ENCODE data around the gene MVD.
A peak's percentile ranks its signal among the peaks of the same experiment; 100 is the strongest.

The MVD gene, protein sequence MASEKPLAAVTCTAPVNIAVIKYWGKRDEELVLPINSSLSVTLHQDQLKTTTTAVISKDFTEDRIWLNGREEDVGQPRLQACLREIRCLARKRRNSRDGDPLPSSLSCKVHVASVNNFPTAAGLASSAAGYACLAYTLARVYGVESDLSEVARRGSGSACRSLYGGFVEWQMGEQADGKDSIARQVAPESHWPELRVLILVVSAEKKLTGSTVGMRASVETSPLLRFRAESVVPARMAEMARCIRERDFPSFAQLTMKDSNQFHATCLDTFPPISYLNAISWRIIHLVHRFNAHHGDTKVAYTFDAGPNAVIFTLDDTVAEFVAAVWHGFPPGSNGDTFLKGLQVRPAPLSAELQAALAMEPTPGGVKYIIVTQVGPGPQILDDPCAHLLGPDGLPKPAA

DNA sequence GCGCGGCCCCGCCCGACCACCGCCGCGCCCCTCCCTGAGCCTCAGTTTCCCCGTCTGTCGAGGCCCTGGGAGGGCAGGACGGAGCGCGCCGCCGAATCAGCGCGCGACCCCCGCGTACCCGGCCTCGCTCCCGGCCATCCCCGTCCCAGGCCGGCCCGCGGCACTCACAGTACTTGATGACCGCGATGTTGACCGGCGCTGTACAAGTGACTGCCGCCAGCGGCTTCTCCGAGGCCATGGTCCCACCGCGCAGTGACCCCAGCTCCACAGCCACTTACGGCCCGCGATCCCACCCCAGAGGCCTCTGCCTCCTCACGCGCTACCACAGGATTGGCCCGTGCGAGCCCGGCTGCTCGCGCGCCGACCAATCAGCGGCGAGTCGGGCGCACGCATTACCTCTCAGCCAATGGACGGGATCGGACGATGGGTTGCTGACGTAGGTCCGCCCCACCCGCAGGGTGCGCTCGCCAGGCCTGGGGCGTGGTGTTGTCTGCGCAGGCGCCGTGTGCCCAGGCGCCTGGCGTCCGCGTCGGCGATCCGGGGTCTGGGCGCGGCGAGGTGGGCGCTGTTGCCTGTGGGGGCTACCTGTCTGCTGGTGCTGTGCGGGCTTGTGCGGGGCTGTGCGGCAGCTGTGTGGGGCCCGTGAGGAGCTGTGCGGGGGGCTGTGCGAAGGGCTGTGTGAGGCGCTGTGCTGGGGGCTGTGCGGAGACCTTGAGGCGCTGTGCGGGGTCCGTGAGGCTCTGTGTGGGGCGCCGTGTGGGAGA, at the start of gene MVD:
Gene MVD (minus strand): TSS at position 249 of the 764 bp plus-strand sequence. CDS start 11 bp downstream, at position 238.
- in situ Hi-C loops (cut with MboI; ENCODE audit: low pct_unique_long_range_greater_than_20kb, low sequenced_read_pairs) = no loop called here
- peak; percentile 97 for DNase-seq

DNA sequence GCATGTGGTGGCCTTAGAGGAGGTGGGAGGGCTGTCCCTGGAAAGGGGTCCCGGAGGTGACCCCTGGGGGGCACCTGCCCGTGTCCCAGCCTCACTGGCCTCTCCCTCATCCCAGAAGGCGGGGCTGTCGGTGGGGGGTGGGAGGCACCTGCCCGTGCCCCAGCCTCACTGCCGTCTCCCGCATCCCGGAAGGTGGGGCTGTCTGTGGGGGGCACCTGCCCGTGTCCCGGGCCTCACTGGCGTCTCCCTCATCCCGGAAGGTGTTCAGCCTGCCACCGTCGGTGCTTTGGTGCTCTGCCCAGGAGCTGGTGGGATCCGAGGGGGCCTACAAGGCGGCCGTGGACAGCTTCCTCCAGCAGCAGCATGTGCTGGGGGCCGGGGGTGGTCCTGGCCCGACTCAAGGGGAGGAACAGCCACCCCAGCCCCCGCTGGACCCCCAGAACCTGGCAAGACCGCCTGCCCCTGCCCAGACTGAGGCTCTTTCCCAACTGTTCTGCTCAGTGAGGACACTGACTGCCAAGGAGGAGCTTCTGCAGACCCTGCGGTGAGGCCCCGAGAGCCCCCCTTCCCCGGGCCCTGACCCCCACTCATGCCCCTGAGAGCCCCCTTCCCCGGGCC, 49.6 kb upstream of the MVD start:
- in situ Hi-C loops (cut with MboI; ENCODE audit: low pct_unique_long_range_greater_than_20kb, low sequenced_read_pairs) = no loop called here
- no peak for DNase-seq

DNA sequence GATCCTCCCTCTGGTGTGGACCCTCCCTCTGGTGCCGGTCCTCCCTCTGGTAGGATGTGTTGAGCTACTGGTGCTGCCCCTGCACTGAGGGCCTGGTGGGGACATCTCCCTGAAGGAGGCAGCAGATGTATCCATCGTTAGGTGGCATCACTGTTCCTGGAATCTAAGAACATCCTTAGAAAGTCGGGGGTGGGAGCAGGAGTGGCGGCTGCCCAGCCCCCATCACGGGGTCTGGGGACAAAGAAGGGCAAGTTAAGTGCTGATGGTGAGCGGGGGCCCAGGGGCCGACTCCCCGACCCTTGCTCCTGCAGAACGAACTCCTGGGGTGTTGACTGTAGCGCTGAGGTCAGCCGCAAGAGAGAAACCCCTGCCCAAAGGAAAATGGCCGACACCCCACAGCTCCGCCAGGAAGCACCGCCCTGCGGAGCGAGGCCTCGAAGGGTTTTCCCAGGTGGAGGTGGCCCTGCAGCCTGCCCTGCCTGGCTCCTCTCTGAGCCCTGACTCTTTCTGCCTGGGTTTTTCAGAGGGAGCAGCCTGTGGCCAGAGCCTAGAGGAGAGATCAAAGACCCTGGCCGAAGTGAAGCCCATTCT, 49.0 kb upstream of the MVD start:
- DNase-seq = no peak
- in situ Hi-C loops (cut with MboI; ENCODE audit: low pct_unique_long_range_greater_than_20kb, low sequenced_read_pairs) = no loop called here

DNA sequence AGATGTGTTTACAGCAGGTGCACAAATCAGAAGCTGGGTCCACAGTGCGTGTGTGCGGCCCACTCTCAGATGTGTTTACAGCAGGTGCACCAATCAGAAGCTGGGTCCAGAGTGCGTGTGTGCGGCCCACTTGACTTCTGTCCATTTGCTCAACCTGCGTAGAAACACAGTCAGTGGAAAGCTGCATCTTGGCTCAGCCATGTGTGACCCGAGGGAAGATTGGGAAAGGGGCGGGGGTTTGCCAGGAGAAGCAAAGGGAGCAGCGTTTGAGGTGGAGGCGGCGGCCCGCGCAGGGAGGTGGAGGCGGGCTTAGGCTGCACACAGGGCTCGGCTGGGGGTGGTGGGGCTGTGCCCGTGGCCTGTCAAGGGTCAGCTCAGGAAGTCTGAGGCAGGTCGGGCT, 47.7 kb upstream of the MVD start:
- no peak for DNase-seq
- in situ Hi-C loops (cut with MboI; ENCODE audit: low pct_unique_long_range_greater_than_20kb, low sequenced_read_pairs) = no loop called here

DNA sequence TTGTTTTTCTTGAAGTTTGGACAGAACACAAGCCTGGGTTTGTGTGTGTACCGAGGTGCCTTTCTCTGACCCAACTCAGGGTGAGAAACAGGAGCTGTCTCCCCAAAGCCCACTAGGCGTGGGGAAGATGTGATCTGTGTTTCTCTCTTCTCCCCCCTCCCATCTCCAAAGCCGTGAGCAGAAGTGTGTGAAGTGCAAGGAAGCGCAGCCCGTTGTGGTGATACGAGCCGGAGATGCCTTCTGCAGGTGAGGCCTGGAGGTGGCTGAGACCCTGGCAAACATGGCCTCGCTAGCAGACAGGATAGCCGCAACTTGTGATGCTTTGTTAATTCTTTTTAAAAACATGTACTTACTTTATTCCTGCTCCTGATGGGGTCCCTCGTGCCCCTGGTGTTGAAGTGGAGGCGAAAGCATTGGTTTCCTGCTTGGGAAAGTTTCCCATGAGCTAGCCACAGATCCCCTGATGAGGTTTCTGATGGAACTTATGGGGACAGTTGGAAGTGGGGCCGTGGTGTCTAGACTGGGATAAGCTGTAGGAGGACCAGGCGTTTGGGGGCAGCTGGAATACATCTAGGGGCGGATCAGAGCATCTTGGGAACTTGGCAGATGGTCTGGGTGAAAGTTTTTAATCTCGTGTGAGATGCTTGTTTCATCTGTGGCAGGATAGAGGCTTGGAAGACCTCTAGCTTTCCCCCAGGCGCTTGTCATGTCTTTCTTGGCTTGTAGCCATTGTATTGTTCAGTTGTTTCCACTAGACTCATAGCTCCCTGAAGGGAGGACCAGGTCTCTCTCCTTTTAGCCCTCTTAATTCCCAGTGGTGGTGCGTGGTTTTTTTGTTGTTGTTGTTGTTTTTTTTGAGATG, 44.3 kb upstream of the MVD start:
- DNase-seq = peak; percentile 30
- in situ Hi-C loops (cut with MboI; ENCODE audit: low pct_unique_long_range_greater_than_20kb, low sequenced_read_pairs) = no loop called here

DNA sequence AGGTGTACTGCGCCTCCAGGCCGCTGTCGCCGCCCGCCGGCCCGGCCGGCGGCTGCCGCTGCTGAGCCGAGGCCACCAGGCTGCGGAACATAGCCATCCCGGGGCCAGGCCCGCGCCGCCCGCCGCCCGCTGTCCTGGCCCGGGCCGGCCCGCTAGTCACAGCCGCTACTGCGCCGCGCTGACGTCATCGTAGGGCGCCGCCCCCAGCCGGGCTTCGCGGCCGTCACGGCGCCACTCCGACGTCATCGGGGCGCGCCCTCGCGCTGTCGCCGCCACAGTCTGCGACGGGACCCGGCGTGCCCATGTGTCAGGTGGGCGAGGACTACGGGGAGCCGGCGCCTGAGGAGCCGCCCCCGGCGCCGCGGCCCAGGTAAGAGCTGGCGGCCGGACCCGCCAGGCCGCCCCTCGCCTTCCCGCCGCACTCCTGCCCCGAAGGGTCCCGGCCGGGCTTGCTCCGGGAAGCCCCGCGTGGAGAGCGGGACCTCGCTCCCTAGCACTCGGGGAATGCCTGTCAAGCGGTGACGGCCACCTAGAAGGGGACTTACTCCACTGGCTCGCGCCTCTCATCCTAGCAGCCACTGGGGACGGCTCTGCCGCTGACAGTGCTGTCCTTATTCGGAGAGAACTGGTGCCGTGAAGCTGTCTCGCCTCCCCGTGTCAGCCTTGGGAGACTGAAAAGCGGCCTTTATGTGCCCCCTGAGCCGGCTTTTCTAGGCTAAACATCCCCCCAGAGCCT, 43.5 kb upstream of the MVD start, which contains the start of the genes CTU2 and RNF166:
Gene CTU2 (plus strand): TSS at position 275 of the 736 bp plus-strand sequence. CDS start 28 bp downstream, at position 303.
Gene RNF166 (minus strand): TSS at position 180 of the 736 bp plus-strand sequence. CDS start 83 bp downstream, at position 97.
- DNase-seq = peak; percentile 86
- in situ Hi-C loops (cut with MboI; ENCODE audit: low pct_unique_long_range_greater_than_20kb, low sequenced_read_pairs) = no loop called here

DNA sequence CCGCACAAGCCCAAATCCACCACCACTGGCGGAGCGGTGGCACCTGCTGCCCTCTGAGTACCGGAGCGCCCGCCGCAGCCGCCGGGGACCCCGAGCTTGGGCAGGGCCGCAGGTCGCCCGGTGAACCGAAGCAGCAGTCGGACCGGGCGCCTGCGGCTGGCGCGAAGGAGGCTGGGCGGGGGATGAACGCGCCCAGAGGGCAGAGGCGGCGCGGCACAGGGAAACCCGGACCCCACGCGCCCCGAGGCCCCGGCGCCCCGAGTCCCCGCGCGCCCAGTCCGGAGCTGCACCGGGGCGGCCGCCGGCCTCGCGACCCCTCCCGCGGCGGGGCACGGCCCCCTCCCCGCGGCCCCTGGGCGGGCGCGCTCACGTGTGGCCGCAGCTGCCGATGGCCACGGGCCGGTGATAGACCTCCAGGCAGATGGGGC, 42.9 kb upstream of the MVD start:
- in situ Hi-C loops (cut with MboI; ENCODE audit: low pct_unique_long_range_greater_than_20kb, low sequenced_read_pairs) = no loop called here
- no peak for DNase-seq

DNA sequence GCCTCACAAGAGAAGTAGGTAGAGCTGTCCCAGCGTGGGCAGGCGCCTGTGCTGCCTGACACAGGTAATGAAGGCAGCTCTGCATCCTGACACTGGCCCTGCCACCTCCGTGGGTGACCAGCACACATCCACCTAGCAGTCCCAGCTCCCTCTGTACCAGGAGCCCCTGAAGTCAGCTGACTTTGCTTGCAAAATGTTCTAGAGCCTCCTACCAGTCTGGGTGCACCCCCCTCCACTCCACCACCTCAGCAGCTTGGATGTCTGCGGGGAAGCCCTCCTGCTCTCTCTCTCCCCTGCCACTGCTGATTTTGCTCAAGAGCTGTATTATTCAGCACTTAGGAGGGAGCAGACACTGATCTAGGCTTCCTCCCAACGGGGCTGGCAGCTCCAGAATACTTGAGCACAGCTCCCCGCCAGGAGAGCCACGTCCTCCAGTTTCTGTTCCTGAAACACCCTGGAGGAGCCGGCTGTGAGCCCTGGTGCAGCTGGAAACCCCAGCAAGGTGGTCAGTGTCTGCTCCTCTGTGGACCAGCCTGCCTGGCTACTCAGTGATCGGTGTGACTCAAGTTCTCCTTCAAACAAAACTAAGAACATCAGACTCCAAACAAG, 42.3 kb upstream of the MVD start:
- in situ Hi-C loops (cut with MboI; ENCODE audit: low pct_unique_long_range_greater_than_20kb, low sequenced_read_pairs) = no loop called here

DNA sequence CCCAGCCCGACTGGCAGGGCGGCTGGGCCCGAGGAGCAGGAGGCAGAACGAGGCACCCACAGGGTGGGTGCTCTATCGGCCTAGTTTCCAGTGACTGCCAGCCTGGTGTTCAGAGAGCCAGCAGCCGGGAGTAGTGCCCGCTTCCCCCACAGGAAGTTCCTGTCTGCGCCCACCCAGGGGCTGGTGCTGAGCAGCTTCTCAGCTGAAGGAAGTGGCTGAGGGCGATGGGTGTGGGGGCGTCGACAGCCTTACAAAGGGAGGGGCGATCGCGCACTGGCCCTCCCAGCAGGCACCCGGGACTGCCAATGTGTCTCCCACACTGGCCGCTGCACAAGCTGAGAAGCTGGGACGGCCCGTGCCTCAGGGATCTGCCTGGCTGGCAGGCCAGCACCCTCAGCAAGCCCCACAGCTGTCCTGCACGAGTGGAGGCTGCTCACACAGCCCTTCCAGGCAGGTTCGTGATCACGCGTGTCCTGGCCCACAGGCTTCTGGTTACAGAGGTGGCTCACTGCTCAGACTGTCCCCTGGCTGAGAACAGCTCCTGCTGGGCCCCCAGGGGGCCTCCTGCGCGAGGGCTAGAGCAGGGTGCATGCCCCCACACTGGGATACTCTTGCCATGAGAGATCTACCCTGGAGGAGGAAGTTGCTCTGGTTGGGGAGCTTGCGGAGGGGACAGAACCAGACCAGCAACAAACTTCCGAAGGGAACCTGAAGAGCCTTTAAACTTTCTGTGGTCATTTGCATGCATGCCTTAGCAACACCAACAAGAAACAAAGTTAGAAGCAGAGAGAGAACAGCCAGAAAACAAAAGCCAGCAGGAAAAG, 40.8 kb upstream of the MVD start:
- peak; percentile 83 for DNase-seq
- in situ Hi-C loops (cut with MboI; ENCODE audit: low pct_unique_long_range_greater_than_20kb, low sequenced_read_pairs) = no loop called here

More for the DNA sequence above, 42.3 kb upstream of the MVD start:
- peak; percentile 27 for DNase-seq

DNA sequence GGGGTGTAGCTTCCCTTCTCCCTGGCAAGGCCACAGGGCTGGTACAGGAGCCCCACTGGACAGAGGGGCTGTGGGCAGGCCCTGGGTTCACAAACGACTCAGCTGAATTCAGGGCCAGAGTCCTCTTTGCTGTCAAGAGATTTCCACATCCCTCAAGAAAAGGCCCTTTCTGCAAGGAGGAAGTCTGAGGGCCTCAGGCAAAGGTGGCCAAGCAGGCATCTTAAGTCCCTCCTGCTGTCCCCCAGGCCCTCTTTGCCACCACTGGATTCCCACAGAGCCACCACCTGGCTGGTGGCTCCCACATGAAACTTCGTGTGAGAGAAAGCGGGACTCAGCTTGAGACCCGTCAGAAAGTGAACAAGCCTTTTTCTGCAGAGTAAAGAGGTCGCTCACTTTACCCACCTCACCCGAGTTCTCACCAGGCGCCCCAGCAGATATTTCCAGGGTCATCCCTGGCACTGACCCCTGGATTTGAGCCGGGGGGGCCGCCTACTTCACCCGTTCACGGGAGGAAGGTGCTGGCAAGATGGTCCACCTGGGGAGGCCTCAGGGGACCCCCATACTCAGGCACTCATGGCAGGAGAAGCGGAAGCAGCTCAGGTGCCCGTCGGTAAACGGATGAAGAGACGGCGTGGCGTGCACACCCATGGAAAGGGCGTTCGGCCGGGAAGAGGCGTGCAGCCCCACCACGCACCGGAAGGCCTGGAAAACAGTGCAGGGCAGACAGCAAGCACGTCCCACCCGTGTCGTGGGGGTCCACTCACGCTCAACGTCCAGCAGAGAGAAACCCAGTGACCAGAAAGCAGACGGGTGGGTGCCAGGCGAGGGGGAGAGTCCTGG, 39.7 kb upstream of the MVD start:
- DNase-seq = peak; percentile 30
- in situ Hi-C loops (cut with MboI; ENCODE audit: low pct_unique_long_range_greater_than_20kb, low sequenced_read_pairs) = no loop called here

DNA sequence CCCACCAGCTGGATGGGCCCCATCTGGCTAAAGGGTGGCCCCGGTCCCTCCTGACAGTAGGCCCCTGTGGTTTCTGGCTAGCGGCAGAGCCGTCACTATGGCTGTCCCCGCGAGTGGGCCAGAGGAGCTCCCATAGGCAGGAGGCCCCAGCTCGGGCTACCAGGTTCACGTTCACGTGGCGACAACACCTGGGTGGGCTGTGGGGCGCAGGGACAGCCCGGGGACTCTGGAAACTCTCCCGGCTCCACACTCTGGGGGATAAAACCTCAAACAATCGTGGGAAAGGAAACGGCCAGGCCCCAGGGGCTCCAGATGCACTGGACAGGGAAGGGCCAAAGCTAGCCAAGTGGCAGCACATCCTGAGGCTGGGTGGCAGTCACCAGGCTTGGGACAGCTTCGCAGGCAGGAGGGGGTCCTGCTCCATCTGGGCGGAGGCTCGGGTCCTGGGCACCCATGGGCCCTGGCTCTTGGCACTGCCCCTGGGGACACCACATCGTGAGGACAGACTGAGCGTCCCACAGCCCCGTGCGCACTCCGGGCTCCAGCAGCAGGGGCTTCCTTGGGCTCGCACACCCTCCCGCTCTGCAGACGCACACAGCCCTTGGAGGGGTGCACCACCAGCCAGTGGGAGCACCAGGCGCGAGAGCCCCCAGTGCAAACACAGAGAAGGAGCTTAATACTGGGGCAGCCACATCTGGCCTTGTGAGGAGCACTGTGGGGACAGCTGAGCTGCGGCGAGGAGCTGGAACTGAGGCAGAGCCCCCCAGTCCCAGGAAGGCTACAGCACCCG, 38.9 kb upstream of the MVD start:
- in situ Hi-C loops (cut with MboI; ENCODE audit: low pct_unique_long_range_greater_than_20kb, low sequenced_read_pairs) = no loop called here
- no peak for DNase-seq

DNA sequence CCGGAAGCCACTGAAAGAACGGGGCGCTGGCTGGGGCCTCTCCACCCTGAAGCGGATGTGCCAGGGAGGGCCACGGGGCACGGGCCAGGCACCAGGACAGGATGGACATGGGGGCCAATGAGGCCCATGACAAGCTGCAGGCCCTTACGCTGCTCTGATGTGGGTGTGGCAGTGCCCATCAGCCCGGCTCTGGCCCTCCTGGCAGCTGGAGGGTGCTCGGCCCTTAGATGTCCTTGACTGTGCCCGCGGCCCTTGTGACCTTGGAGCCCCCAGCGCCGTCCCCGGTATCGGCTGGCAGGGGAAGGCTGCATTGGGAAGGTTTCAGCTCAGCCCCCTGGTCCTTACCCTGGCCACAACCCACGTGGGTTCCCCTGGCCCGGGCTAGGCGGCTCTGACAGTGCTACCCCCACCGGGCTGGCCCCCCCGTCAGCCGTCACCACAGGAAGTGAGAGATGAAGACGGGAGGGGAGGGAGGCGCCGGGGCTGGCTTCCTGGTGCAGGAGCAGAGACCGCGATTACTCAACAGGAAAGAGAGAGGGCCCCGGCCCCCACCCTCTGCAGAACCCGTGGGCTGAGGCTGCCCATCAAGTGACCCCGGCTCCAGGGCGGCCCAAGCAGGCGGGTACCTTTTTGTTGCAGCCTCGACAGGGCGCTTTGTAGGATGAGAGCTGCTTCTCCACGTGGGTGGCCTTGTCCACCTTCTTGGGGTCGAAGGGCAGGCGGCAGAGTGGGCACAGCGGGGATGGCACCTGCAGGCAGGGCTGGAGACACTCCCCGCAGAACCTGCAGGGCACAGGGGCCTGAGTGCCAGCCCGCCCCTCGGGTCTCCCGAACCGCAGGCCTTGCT, 38.0 kb upstream of the MVD start:
- peak; percentile 98 for DNase-seq
- in situ Hi-C loops (cut with MboI; ENCODE audit: low pct_unique_long_range_greater_than_20kb, low sequenced_read_pairs) = no loop called here

DNA sequence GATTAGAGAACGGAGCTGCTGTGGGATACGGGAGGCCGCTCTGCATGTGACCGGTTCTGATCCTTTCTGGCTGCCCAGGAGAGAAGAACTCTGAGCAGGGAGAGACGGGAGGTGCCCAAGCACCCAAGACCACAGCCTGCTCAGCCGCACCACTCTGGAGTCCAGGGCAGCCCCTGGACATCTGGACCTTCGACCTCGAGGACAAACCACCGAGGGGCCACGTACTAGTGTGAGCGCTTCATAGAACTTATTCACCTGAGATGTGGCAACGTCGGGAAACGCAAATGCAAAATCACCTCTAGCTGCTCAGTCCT, 37.4 kb upstream of the MVD start:
- DNase-seq = no peak
- in situ Hi-C loops (cut with MboI; ENCODE audit: low pct_unique_long_range_greater_than_20kb, low sequenced_read_pairs) = no loop called here

DNA sequence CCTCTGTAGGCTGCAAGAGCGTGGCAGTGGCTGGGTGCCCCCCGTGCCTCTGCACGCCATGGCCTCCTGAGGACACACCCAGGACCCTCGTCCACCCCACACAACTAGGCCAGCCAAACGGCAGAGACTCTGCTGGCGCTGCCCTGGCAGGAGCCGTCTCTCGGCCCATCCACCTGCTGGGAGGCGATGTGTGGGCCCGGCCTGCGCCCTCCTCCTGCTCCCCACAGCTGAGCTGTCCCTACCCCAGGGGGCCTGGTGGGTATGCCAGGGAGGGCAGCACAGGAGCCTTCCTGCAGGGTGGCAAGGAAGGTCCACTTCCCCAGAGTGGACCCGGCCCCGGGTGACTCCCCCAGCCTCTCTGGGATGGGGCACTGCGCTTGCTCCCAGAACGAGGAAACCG, 36.3 kb upstream of the MVD start:
- DNase-seq = no peak
- in situ Hi-C loops (cut with MboI; ENCODE audit: low pct_unique_long_range_greater_than_20kb, low sequenced_read_pairs) = no loop called here
